ENCODE results near the gene ZFYVE28. TPM values are rescaled to one million over a fixed set of nuclear protein-coding genes. Genes with fewer than 3 reads are reported as not detected.

ZFYVE28 gene
- total and polyA plus RNA-seq, 9 donors = 1.3 to 12.1 (median 8.6) TPM

- TF ChIP-seq CTCF (IDR thresholded peaks at IDR 0.05) (no peak), EP300 (IDR thresholded peaks at IDR 0.05) (no peak), POLR2A (IDR thresholded peaks at IDR 0.05) (no peak)
Observed at GRCh38 chr4:2286904-2287593, 131.4 kb downstream of the ZFYVE28 start.

GRCh38 chr4:2285613-2286381 is 132.6 kb downstream of the ZFYVE28 start:
- H3K27me3 ChIP-seq = no peaks in the 10 kb centered on the region
- peak in 2 of 5 donors; percentile 15 to 31 for DNase-seq
- 82 to 85% (median 83%) methylated on average over 27 of the region's 27 CpGs for WGBS, 3 donors

More at GRCh38 chr4:2286904-2287593, 131.4 kb downstream of the ZFYVE28 start:
- 75 to 85% (median 78%) methylated on average over 19 of the region's 19 CpGs for WGBS, 3 donors
- Histone ChIP-seq H3K9me3 (no peaks in the 10 kb centered on the region), H3K36me3 (no peaks in the 10 kb centered on the region), H3K4me3 (no peak overlapping the region), H3K4me1 (ENCODE audit: insufficient read depth) (no peaks in the 10 kb centered on the region), H3K27me3 (no peaks in the 10 kb centered on the region), H3K27ac (no peak overlapping the region)
- peak in 1 of 5 donors; percentile 15 for DNase-seq
- intact Hi-C loops (cut with DNase I) = no loop called here

GRCh38 chr4:2284934-2285612 is 133.4 kb downstream of the ZFYVE28 start:
- Histone ChIP-seq H3K4me1 (ENCODE audit: insufficient read depth) (no peaks in the 10 kb centered on the region), H3K9me3 (no peaks in the 10 kb centered on the region), H3K36me3 (no peaks in the 10 kb centered on the region), H3K27me3 (no peaks in the 10 kb centered on the region), H3K4me3 (no peak overlapping the region), H3K27ac (no peak overlapping the region)
- peak in 3 of 5 donors; percentile 7 to 20 (median 12) for DNase-seq
- 82 to 89% (median 87%) methylated on average over 15 of the region's 15 CpGs for WGBS, 3 donors
- no peak for TF ChIP-seq CTCF (IDR thresholded peaks at IDR 0.05)
- no peak for TF ChIP-seq EP300 (IDR thresholded peaks at IDR 0.05)
- no peak for TF ChIP-seq POLR2A (IDR thresholded peaks at IDR 0.05)
- intact Hi-C loops (cut with DNase I) = no loop called here

More at GRCh38 chr4:2285613-2286381, 132.6 kb downstream of the ZFYVE28 start:
- intact Hi-C loops (cut with DNase I) = no loop called here
- TF ChIP-seq EP300 (IDR thresholded peaks at IDR 0.05) = no peak
- no peak for TF ChIP-seq CTCF (IDR thresholded peaks at IDR 0.05)
- TF ChIP-seq POLR2A (IDR thresholded peaks at IDR 0.05) = no peak
- Histone ChIP-seq H3K4me3 (no peak overlapping the region), H3K9me3 (no peaks in the 10 kb centered on the region), H3K27ac (no peak overlapping the region), H3K36me3 (no peaks in the 10 kb centered on the region), H3K4me1 (ENCODE audit: insufficient read depth) (no peaks in the 10 kb centered on the region)

- Histone ChIP-seq H3K27ac (no peak overlapping the region), H3K9me3 (no peaks in the 10 kb centered on the region), H3K4me1 (ENCODE audit: insufficient read depth) (no peaks in the 10 kb centered on the region), H3K27me3 (no peaks in the 10 kb centered on the region), H3K36me3 (no peaks in the 10 kb centered on the region), H3K4me3 (no peak overlapping the region)
- TF ChIP-seq CTCF (IDR thresholded peaks at IDR 0.05) = no peak
- no peak for TF ChIP-seq EP300 (IDR thresholded peaks at IDR 0.05)
- no peak for TF ChIP-seq POLR2A (IDR thresholded peaks at IDR 0.05)
- peak in 2 of 5 donors; percentile 5 to 16 for DNase-seq
- 95 to 98% (median 96%) methylated on average over 21 to 23 of the region's 23 CpGs for WGBS, 3 donors
- intact Hi-C loops (cut with DNase I) = no loop called here
Observed at GRCh38 chr4:2284161-2284933, 134.1 kb downstream of the ZFYVE28 start.

Data from ovary (tissue), 9 donors.